GM19328 (cell line): ENCODE measurements around the gene MAPRE2.

Source experiments
- ATAC-seq: cut with Tn5 transposase; IDR thresholded peaks from one replicate; pipeline ENCODE4 v1.9.1; 2021; ENCODE audit warnings: mild to moderate bottlenecking, moderate library complexity; ENCODE audit not compliant: unreplicated experiment

The MAPRE2 gene

DNA sequence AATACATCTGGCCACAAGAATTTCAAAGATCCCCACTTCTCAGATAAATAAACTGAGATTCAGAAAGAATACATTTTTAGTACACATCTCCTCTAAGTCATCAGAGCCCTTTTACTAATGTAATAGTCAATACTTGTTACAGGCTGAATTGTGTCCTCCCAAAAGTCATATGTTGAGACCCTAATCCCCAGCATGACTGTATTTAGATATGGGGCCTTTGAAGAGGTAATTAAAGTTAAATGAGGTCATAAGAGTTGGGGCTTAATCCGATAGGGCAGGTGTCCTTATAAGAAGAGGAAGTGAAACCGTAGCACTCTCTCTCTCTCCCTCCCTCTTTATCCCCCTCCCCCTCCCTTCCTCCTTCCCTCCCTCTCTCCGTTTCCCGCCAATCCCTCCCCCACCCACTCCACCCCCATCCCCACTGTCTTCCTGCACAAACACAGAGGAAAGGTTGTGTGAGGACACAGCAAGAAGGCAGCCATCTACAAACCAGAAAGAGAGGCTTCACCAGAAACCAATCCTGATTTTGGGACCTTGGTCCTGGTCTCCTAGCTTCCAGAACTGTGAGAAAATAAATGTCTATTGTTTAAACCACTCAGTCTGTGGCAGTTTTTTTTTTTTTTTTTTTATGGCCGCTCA, 133.0 kb downstream of the MAPRE2 start:
- peak; percentile 57 for ATAC-seq

DNA sequence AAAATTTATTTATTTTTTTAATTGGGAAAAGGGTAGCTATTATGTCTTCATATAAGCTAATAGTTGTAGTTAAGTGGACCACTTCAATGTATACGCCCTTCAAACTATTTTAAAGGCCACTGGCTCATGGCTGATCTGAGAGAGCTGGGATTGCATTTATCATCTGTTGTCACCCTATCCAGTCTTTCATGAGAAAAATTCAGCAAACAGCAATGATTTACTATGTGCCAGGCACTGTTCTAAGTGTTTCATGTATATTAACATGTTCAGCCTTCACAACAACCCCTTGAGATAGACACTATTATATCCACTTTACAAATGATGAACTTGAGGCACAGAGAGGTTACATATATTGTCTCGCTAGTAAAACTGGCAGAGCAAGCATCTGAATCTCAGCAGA, 133.5 kb downstream of the MAPRE2 start:
- no peak for ATAC-seq

- no peak for ATAC-seq
Observed at GRCh38 chr18:35176925-35177324, 135.7 kb downstream of the MAPRE2 start.

DNA sequence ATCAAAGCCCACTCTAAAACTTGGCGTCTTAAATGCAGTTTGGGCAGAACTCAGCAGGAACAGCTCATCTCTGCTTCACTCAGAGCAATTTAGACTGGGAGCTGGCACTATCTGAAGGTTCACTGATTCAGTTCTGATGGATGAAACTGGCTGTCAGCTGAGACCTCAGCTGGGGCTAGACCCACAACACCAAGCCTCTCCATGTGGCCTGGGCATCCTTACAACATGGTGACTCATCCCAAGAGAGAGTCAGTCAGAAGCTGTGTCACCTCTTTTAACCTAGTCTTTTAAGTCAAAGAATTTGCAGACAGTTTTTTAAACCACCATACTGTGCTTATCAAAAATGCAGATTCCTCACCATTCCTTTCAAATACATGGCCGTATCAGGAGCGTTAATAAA, 137.0 kb downstream of the MAPRE2 start:
- no peak for ATAC-seq

DNA sequence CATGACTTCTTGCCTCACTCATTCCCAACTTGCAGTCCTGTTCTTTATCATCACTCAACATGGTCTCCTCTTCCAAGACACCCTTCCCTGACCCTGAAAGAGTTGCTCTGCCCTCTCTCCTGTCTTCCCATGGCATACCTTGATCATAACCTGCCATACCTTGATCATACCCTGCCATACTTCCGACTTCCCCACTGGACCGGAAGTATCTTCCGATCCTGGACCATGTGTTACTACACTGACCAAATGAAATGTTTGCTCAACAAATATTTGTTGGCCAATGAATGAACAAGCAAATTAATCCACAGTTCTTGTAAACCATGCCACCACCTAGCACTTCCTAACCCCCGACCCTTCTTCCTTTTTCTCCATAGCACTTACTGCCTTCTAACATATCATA, 138.7 kb downstream of the MAPRE2 start:
- no peak for ATAC-seq

GRCh38 chr18:35180455-35180854, 139.2 kb downstream of the MAPRE2 start:
- ATAC-seq: no peak

DNA sequence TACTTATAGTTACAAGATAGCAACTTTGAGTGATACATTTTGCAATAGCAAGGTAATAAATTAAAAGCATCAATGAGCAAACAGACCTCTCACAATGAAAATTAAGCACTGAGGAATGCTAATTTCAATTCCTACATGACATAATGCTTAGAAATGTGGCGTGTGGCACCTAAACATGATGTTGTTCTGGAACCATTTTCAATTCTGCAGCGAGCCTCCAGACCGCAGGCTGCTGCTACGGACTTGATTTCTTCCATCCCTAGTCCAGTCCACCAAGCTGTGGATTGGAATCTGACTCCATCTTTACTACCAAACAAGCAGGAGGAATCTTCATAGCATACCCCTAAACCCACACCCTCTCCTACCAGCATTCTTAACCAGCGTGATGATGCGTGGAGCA, 140.9 kb downstream of the MAPRE2 start:
- no peak for ATAC-seq

DNA sequence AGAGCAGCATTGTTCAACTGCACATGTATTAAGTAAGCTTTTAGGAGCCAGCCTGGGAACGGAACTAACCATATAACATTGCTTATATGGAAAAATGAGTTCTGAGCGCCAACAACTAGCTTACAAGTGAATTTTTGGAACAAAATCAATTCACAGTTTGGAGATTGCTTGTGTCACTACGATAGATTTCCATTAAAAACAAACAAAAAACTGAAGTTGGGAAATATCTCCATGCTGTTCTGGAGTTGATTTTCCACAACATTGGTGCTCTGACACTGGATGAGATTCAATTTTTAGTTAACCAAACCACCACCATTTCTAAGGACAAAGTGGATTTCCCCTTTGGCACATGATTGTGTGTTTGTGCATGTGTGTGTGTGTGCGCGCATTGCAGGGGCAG, 142.7 kb downstream of the MAPRE2 start:
- no peak for ATAC-seq

DNA sequence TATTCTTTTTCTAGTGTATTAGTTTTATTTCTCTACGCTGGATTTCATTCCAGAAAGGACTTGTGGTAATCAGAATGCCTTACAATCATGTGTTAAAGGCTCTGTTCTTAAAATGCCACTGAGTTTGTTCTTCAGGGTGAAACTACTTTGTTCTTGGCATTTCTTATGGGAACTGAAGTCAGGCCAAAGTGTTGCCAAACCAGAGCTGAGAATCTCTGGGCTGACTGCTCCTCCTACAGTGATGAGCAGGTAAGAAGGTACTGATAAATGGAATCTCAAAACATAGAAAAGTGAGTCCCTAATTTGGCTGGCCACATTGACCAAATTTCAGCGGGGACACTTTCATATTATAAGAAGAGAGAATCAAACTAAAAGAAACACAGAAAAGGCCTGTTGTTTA, 144.6 kb downstream of the MAPRE2 start:
- no peak for ATAC-seq

DNA sequence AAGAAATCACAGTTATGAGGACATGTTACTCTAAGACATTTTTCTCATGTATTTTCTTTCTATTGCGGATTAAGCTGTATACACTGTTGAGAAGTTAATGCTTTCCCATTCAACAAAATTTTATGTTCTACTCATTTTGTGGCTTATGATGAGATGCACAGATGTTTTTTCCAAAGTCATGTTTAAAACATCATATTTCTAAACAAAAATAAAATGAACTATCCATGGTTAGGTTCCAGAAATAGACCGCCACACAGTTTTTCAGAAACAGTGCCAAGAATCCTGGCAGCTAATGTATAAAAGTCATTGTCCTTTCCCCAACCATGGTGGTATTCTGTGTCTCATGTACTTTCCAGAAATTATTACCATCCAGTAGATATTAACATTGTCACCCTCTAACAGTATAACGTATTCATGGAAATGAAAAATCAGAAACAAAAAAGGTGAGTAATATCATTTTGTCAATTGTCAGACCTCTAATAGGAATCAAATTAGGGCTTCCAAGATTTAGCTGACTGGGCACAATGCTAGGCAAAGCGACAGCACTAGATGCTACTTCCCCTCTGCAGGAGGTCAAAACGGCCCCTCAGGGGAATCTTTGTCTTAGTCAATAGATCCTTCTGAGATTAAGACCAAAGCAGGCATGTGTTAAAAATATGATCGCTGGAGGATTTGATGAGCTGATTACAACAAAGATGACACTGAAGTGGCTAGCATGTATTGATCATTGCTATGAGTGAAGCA, 145.2 kb downstream of the MAPRE2 start:
- no peak for ATAC-seq

- ATAC-seq: no peak
Observed at GRCh38 chr18:35189510-35189909, 148.3 kb downstream of the MAPRE2 start.

GRCh38 chr18:35190948-35191697, 149.9 kb downstream of the MAPRE2 start:
- no peak for ATAC-seq

DNA sequence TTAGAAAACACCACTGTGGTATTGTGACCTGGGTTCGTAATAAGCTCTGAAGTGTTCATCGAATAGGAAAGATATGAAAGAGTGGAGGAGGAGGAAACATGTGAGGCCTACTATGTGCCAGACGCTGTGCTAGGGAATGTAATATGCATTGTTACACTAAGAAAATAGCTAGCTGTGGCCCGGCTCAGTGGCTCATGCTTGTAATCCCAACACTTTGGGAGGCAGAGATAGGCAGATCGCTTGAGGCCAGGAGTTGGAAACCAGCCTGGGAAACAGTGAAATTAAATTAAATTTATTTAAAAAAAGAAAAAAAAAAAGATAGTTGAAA, 150.4 kb downstream of the MAPRE2 start:
- ATAC-seq: no peak

- ATAC-seq: no peak
Observed at GRCh38 chr18:35192415-35192814, 151.2 kb downstream of the MAPRE2 start.
